ENCODE results near the gene DAB1.

The DAB1 gene

GRCh38 chr1:57012315-57012714 lies 411.5 kb downstream of the DAB1 start:
- DNase-seq: no peak

- DNase-seq: no peak
Measured at GRCh38 chr1:57010511-57010910, 413.3 kb downstream of the DAB1 start.

GRCh38 chr1:57007948-57008347 lies 415.9 kb downstream of the DAB1 start:
- peak; percentile 47 for DNase-seq

- no peak for DNase-seq
Measured at GRCh38 chr1:57007472-57007871, 416.4 kb downstream of the DAB1 start.

GRCh38 chr1:57003398-57004139 lies 420.3 kb downstream of the DAB1 start:
- no peak for DNase-seq

- no peak for DNase-seq
Measured at GRCh38 chr1:56995414-56996100, 428.3 kb downstream of the DAB1 start.

GRCh38 chr1:56993475-56993874 lies 430.4 kb downstream of the DAB1 start:
- DNase-seq: no peak

- peak; percentile 16 for DNase-seq
Measured at GRCh38 chr1:56992318-56993125, 431.3 kb downstream of the DAB1 start.

- no peak for DNase-seq
Measured at GRCh38 chr1:56991576-56991975, 432.3 kb downstream of the DAB1 start.

GRCh38 chr1:56986397-56986796 lies 437.5 kb downstream of the DAB1 start:
- no peak for DNase-seq

GRCh38 chr1:56985857-56986256 lies 438.0 kb downstream of the DAB1 start:
- DNase-seq: no peak

GRCh38 chr1:56983484-56983883 lies 440.4 kb downstream of the DAB1 start:
- no peak for DNase-seq

- DNase-seq: no peak
Measured at GRCh38 chr1:56979986-56980755, 443.7 kb downstream of the DAB1 start.

GRCh38 chr1:56978819-56979218 lies 445.0 kb downstream of the DAB1 start:
- DNase-seq: no peak

GRCh38 chr1:56977910-56978309 lies 445.9 kb downstream of the DAB1 start:
- DNase-seq: no peak

GRCh38 chr1:56975446-56975845 lies 448.4 kb downstream of the DAB1 start:
- no peak for DNase-seq

GRCh38 chr1:56973923-56974742 lies 449.7 kb downstream of the DAB1 start:
- no peak for DNase-seq

GRCh38 chr1:56972976-56973375 lies 450.9 kb downstream of the DAB1 start:
- no peak for DNase-seq

- no peak for DNase-seq
Measured at GRCh38 chr1:56970280-56970679, 453.6 kb downstream of the DAB1 start.

- no peak for DNase-seq
Measured at GRCh38 chr1:56968878-56969495, 454.9 kb downstream of the DAB1 start.
